Measurements from ENCODE around the gene ANKRD18A. TPM values are rescaled to one million over a fixed set of nuclear protein-coding genes. Genes with fewer than 3 reads are reported as not detected.

Gene ANKRD18A
- total and polyA plus RNA-seq, 2 of the 8 experiments (the other 6 are each of a cell fraction or from before 2014, with no cell fraction given), result 0.68 to 4.0 TPM

GRCh38 chr9:38634315-38634714 is 13.9 kb upstream of the ANKRD18A start:
- H4K91ac ChIP-seq (replicated peaks; ENCODE audit: insufficient read length, low read length), result no peak overlapping the region
- no peaks in the 10 kb centered on the region for H3K9me3 ChIP-seq (ENCODE audit: insufficient read depth in 2 of 2, low read depth in 1 of 2, low read length in 1 of 2)
- H2AFZ ChIP-seq (ENCODE audit: low read length), result no peak overlapping the region
- no peaks in the 10 kb centered on the region for H3K4me1 ChIP-seq (replicated peaks in 1 of 4; ENCODE audit: control insufficient read depth in 3 of 4, insufficient read depth in 4 of 4, low read length in 3 of 4)
- no peak for FAIRE-seq
- no peak overlapping the region for H3K14ac ChIP-seq (ENCODE audit: insufficient read length)
- H2BK20ac ChIP-seq (ENCODE audit: low read length), result no peak overlapping the region
- H2AK5ac ChIP-seq (ENCODE audit: low read depth, low read length), result no peak overlapping the region
- peaks cover 0 to 2% of the 10 kb centered on the region in 2 experiments for H4K20me1 ChIP-seq (replicated peaks in 1 of 2; ENCODE audit: control insufficient read depth in 1 of 2, insufficient read depth in 2 of 2, low read length in 2 of 2)
- H3K79me1 ChIP-seq (ENCODE audit: low read depth, low read length), result peaks cover 3% of the 10 kb centered on the region; the same call in 1 of the 2 replicates
- H3K36me3 ChIP-seq (ENCODE audit: control insufficient read depth in 2 of 4, insufficient read depth in 4 of 4, low read length in 3 of 4), result no peaks in the 10 kb centered on the region; a peak in 1 of 8 replicates
- H3K4me3 ChIP-seq (ENCODE audit: extremely low read depth in 1 of 4, insufficient read depth in 2 of 4, low read depth in 3 of 4, low read length in 4 of 4), result no peak overlapping the region
- H4K5ac ChIP-seq (ENCODE audit: insufficient read length, low read depth, low read length), result no peak overlapping the region
- H3K23me2 ChIP-seq (ENCODE audit: low read depth, low read length), result peaks cover 3% of the 10 kb centered on the region; the same call in 1 of the 2 replicates
- no peak overlapping the region for H3K4me2 ChIP-seq (ENCODE audit: insufficient read depth in 1 of 2, low read depth in 2 of 2, low read length in 2 of 2)
- H3K27me3 ChIP-seq (replicated peaks in 1 of 4; ENCODE audit: control insufficient read depth in 3 of 4, extremely low read depth in 1 of 4, insufficient read depth in 3 of 4, low read length in 3 of 4), result no peaks in the 10 kb centered on the region
- TF ChIP-seq JUN (IDR thresholded peaks at IDR 0.05; ENCODE audit: low read depth, low read length) (no peak), SIN3A (conservative IDR thresholded peaks at IDR 0.05 in 1 of 2, IDR thresholded peaks at IDR 0.05 in 1 of 2; ENCODE audit: low read depth in 1 of 2, low read length in 2 of 2) (no peak), SP2 (IDR thresholded peaks at IDR 0.05; ENCODE audit: low read length) (no peak)
- no peak overlapping the region for H3K27ac ChIP-seq (ENCODE audit: low read depth, low read length)
- ChIA-PET CTCF (ENCODE audit: partially characterized antibody) (interaction anchor here (0.6 to 1.4 kb wide), 4 partner anchors 9 to 59 kb away, joined by 3 to 5 read pairs (median 3); no protein-coding TSS in a partner anchor), POLR2A (ENCODE audit: partially characterized antibody) (interaction anchor here (0.8 kb wide), 1 partner anchor 13 kb away, joined by 3 read pairs; no protein-coding TSS in a partner anchor)
- H3K23ac ChIP-seq (ENCODE audit: insufficient read length), result no peak overlapping the region
- H2BK120ac ChIP-seq (replicated peaks; ENCODE audit: low read depth, low read length), result no peak overlapping the region
- no peak overlapping the region for H2BK5ac ChIP-seq (ENCODE audit: low read depth, low read length)
- no peak overlapping the region for H3K56ac ChIP-seq (replicated peaks; ENCODE audit: insufficient read length, low read depth, low read length)
- 98% methylated on average over 3 of the region's 3 CpGs; no CpG with 5 or more reads in 1 of the 2 experiments for WGBS, 2 experiments (ENCODE audit: extremely low coverage in 1 of 2, insufficient coverage in 1 of 2, insufficient read length in 1 of 2, insufficient replicate concordance in 2 of 2, low coverage in 1 of 2, low lambda C conversion rate in 2 of 2, missing lambda C conversion rate in 1 of 2)
- H2BK15ac ChIP-seq (ENCODE audit: low read length), result no peak overlapping the region
- no peak overlapping the region for H3K18ac ChIP-seq (ENCODE audit: extremely low read depth, low read length)
- no peak overlapping the region for H3K4ac ChIP-seq (replicated peaks; ENCODE audit: insufficient read length, low read depth, low read length)
- H4K8ac ChIP-seq (ENCODE audit: extremely low read depth, insufficient read depth, low read length), result no peak overlapping the region
- no peak overlapping the region for H2BK12ac ChIP-seq (ENCODE audit: low read depth, low read length)
- DNase-seq (ENCODE audit: low read depth in 1 of 2, low spot score in 2 of 2), result no peak
- H3K79me2 ChIP-seq (ENCODE audit: control insufficient read depth in 1 of 2, insufficient read depth in 2 of 2, low read length in 2 of 2), result no peaks in the 10 kb centered on the region
- no peak overlapping the region for H3K9ac ChIP-seq (replicated peaks in 1 of 4; ENCODE audit: extremely low read depth in 1 of 4, low read depth in 3 of 4, low read length in 3 of 4)

All from H1 (cell line).